Measurements from ENCODE around the gene KRT8. TPM values are rescaled to one million over a fixed set of nuclear protein-coding genes. Genes with fewer than 3 reads are reported as not detected.

KRT8 gene
- total RNA-seq, 2 experiments from 2014 or later: 0.24 to 0.40 TPM

GRCh38 chr12:52920937-52921336 is 16.1 kb upstream of the KRT8 start:
- Mint-ChIP-seq H3K27me3 (ENCODE audit: low read depth) (no peaks in the 10 kb centered on the region), H3K36me3 (ENCODE audit: low read depth) (no peaks in the 10 kb centered on the region), H3K9me3 (no peaks in the 10 kb centered on the region), H3K4me1 (ENCODE audit: low read depth) (no peaks in the 10 kb centered on the region), H3K27ac (no peak overlapping the region), H3K4me3 (no peak overlapping the region)
- CTCF ChIA-PET: interaction anchor here (0.6 to 2.2 kb wide), 3 partner anchors 36 to 60 kb away, joined by 3 to 11 read pairs (median 5); no protein-coding TSS in a partner anchor
- no peak for DNase-seq
- intact Hi-C loops (cut with micrococcal nuclease): no loop called here

- intact Hi-C loops (cut with micrococcal nuclease): no loop called here
- H3K9me3 Mint-ChIP-seq: no peaks in the 10 kb centered on the region
- CTCF ChIA-PET: interaction anchor here (0.6 to 2.2 kb wide), 4 partner anchors 33 to 217 kb away, joined by 3 to 9 read pairs (median 4); no protein-coding TSS in a partner anchor
- H3K36me3 Mint-ChIP-seq (ENCODE audit: low read depth): no peaks in the 10 kb centered on the region
- H3K4me3 Mint-ChIP-seq: no peak overlapping the region
- H3K4me1 Mint-ChIP-seq (ENCODE audit: low read depth): no peaks in the 10 kb centered on the region
- no peak overlapping the region for H3K27ac Mint-ChIP-seq
- no peaks in the 10 kb centered on the region for H3K27me3 Mint-ChIP-seq (ENCODE audit: low read depth)
- DNase-seq: no peak
Observed at GRCh38 chr12:52918784-52919183, 13.9 kb upstream of the KRT8 start.

GRCh38 chr12:52918351-52918750 is 13.5 kb upstream of the KRT8 start:
- no peaks in the 10 kb centered on the region for H3K36me3 Mint-ChIP-seq (ENCODE audit: low read depth)
- H3K27me3 Mint-ChIP-seq (ENCODE audit: low read depth): no peaks in the 10 kb centered on the region
- no peaks in the 10 kb centered on the region for H3K9me3 Mint-ChIP-seq
- H3K27ac Mint-ChIP-seq: no peak overlapping the region
- no peak for DNase-seq
- intact Hi-C loops (cut with micrococcal nuclease): no loop called here
- no peaks in the 10 kb centered on the region for H3K4me1 Mint-ChIP-seq (ENCODE audit: low read depth)
- no peak overlapping the region for H3K4me3 Mint-ChIP-seq
- CTCF ChIA-PET: interaction anchor here (0.6 to 2.2 kb wide), 4 partner anchors 33 to 218 kb away, joined by 3 to 9 read pairs (median 4); no protein-coding TSS in a partner anchor

- Mint-ChIP-seq H3K27me3 (ENCODE audit: low read depth) (no peaks in the 10 kb centered on the region), H3K9me3 (no peaks in the 10 kb centered on the region), H3K4me1 (ENCODE audit: low read depth) (no peaks in the 10 kb centered on the region), H3K4me3 (no peak overlapping the region), H3K27ac (no peak overlapping the region), H3K36me3 (ENCODE audit: low read depth) (no peaks in the 10 kb centered on the region)
- intact Hi-C loops (cut with micrococcal nuclease): no loop called here
- no peak for DNase-seq
- CTCF ChIA-PET: interaction anchor here (0.6 to 2.2 kb wide), 3 partner anchors 12 to 33 kb away, joined by 3 to 9 read pairs (median 4); no protein-coding TSS in a partner anchor
Observed at GRCh38 chr12:52917800-52918199, 12.9 kb upstream of the KRT8 start.

GRCh38 chr12:52916216-52916615 is 11.3 kb upstream of the KRT8 start:
- intact Hi-C loops (cut with micrococcal nuclease): no loop called here
- Mint-ChIP-seq H3K27ac (no peak overlapping the region), H3K4me1 (ENCODE audit: low read depth) (no peaks in the 10 kb centered on the region), H3K9me3 (no peaks in the 10 kb centered on the region), H3K27me3 (ENCODE audit: low read depth) (no peaks in the 10 kb centered on the region), H3K36me3 (ENCODE audit: low read depth) (no peaks in the 10 kb centered on the region), H3K4me3 (no peak overlapping the region)
- DNase-seq: no peak
- CTCF ChIA-PET: interaction anchor here (0.5 to 2.2 kb wide), 4 partner anchors 37 to 383 kb away, joined by 3 to 8 read pairs (median 6); no protein-coding TSS in a partner anchor

GRCh38 chr12:52915637-52916036 is 10.8 kb upstream of the KRT8 start:
- H3K9me3 Mint-ChIP-seq: no peaks in the 10 kb centered on the region
- H3K27me3 Mint-ChIP-seq (ENCODE audit: low read depth): no peaks in the 10 kb centered on the region
- H3K36me3 Mint-ChIP-seq (ENCODE audit: low read depth): no peaks in the 10 kb centered on the region
- CTCF ChIA-PET: interaction anchor here (1.0 to 2.2 kb wide), 3 partner anchors 36 to 70 kb away, joined by 3 to 8 read pairs (median 8); no protein-coding TSS in a partner anchor
- intact Hi-C loops (cut with micrococcal nuclease): no loop called here
- H3K4me3 Mint-ChIP-seq: no peak overlapping the region
- no peaks in the 10 kb centered on the region for H3K4me1 Mint-ChIP-seq (ENCODE audit: low read depth)
- DNase-seq: no peak
- H3K27ac Mint-ChIP-seq: no peak overlapping the region

GRCh38 chr12:52914576-52915121 is 9.8 kb upstream of the KRT8 start:
- Mint-ChIP-seq H3K4me1 (ENCODE audit: low read depth) (peaks cover 3% of the 10 kb centered on the region), H3K4me3 (no peak overlapping the region), H3K36me3 (ENCODE audit: low read depth) (no peaks in the 10 kb centered on the region), H3K27ac (no peak overlapping the region), H3K9me3 (no peaks in the 10 kb centered on the region), H3K27me3 (ENCODE audit: low read depth) (no peaks in the 10 kb centered on the region)
- intact Hi-C loops (cut with micrococcal nuclease): no loop called here
- DNase-seq: no peak
- CTCF ChIA-PET: interaction anchor here (1.0 to 1.9 kb wide), 2 partner anchors 35 to 71 kb away, joined by 3 to 8 read pairs; no protein-coding TSS in a partner anchor

GRCh38 chr12:52913431-52913821 is 8.6 kb upstream of the KRT8 start:
- CTCF ChIA-PET: interaction anchor here (0.6 kb wide), 1 partner anchor 53 kb away, joined by 4 read pairs; no protein-coding TSS in a partner anchor
- Mint-ChIP-seq H3K27ac (no peak overlapping the region), H3K9me3 (no peaks in the 10 kb centered on the region), H3K36me3 (ENCODE audit: low read depth) (no peaks in the 10 kb centered on the region), H3K4me3 (no peak overlapping the region), H3K4me1 (ENCODE audit: low read depth) (peaks cover 3% of the 10 kb centered on the region), H3K27me3 (ENCODE audit: low read depth) (no peaks in the 10 kb centered on the region)
- intact Hi-C loops (cut with micrococcal nuclease): no loop called here
- DNase-seq: no peak

GRCh38 chr12:52912711-52913430 is 8.0 kb upstream of the KRT8 start:
- no peaks in the 10 kb centered on the region for H3K9me3 Mint-ChIP-seq
- no peaks in the 10 kb centered on the region for H3K36me3 Mint-ChIP-seq (ENCODE audit: low read depth)
- DNase-seq: no peak
- no peak overlapping the region for H3K4me3 Mint-ChIP-seq
- CTCF ChIA-PET: no interaction called here
- peaks cover 3% of the 10 kb centered on the region for H3K4me1 Mint-ChIP-seq (ENCODE audit: low read depth)
- no peak overlapping the region for H3K27ac Mint-ChIP-seq
- intact Hi-C loops (cut with micrococcal nuclease): no loop called here
- no peaks in the 10 kb centered on the region for H3K27me3 Mint-ChIP-seq (ENCODE audit: low read depth)

- Mint-ChIP-seq H3K9me3 (no peaks in the 10 kb centered on the region), H3K4me3 (no peak overlapping the region), H3K27me3 (ENCODE audit: low read depth) (no peaks in the 10 kb centered on the region), H3K36me3 (ENCODE audit: low read depth) (no peaks in the 10 kb centered on the region), H3K4me1 (ENCODE audit: low read depth) (peaks cover 3% of the 10 kb centered on the region), H3K27ac (no peak overlapping the region)
- CTCF ChIA-PET: interaction anchor here (0.6 to 2.8 kb wide), 6 partner anchors 21 to 787 kb away, joined by 3 to 15 read pairs (median 4); no protein-coding TSS in a partner anchor
- intact Hi-C loops (cut with micrococcal nuclease): no loop called here
- no peak for DNase-seq
Observed at GRCh38 chr12:52910248-52910883, 5.5 kb upstream of the KRT8 start.

- intact Hi-C loops (cut with micrococcal nuclease): no loop called here
- Mint-ChIP-seq H3K9me3 (no peaks in the 10 kb centered on the region), H3K27me3 (ENCODE audit: low read depth) (no peaks in the 10 kb centered on the region), H3K27ac (no peak overlapping the region), H3K36me3 (ENCODE audit: low read depth) (no peaks in the 10 kb centered on the region), H3K4me3 (no peak overlapping the region), H3K4me1 (ENCODE audit: low read depth) (peaks cover 3% of the 10 kb centered on the region)
- no peak for DNase-seq
- CTCF ChIA-PET: interaction anchor here (0.6 to 2.8 kb wide), 9 partner anchors 21 to 787 kb away, joined by 3 to 15 read pairs (median 4); no protein-coding TSS in a partner anchor
Observed at GRCh38 chr12:52909796-52910195, 4.9 kb upstream of the KRT8 start.

- CTCF ChIA-PET: interaction anchor here (0.6 to 2.8 kb wide), 9 partner anchors 20 to 786 kb away, joined by 3 to 15 read pairs (median 4); no protein-coding TSS in a partner anchor
- Mint-ChIP-seq H3K27ac (no peak overlapping the region), H3K4me3 (no peak overlapping the region), H3K4me1 (ENCODE audit: low read depth) (peaks cover 3% of the 10 kb centered on the region), H3K27me3 (ENCODE audit: low read depth) (no peaks in the 10 kb centered on the region), H3K9me3 (no peaks in the 10 kb centered on the region), H3K36me3 (ENCODE audit: low read depth) (no peaks in the 10 kb centered on the region)
- intact Hi-C loops (cut with micrococcal nuclease): no loop called here
- no peak for DNase-seq
Observed at GRCh38 chr12:52909331-52909730, 4.5 kb upstream of the KRT8 start.
